ENCODE data around the gene GGTLC3. TPM values are rescaled to one million over a fixed set of nuclear protein-coding genes. Genes with fewer than 3 reads are reported as not detected.
"Not testable (repeated sequence)": the region's sequence is repeated elsewhere in the genome, so short reads cannot be mapped to it uniquely, and the experiment has no call there.

GGTLC3 gene
- total RNA-seq, 1 donor from 2014 or later = not detected

DNA sequence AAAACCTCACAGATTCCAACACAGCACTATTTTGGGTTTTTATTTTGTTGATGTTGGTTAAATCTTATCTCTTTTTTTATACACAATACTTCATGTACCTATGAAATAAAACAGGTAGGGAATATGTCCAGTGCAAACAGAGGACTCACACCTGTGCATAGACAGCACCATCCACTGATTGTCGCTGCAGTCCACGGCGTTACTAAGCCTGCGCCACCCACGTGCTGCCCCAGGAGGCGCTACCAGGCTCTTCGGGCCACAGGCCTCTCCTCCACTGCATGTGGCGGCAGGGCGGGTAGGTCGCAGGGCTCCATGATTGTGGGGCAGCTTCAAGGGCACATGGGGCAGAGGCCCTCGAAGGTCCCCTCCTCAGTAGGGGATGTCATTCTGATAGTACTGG is 15.7 kb upstream of the GGTLC3 start:
- not testable (repeated sequence) for DNase-seq (ENCODE audit: low spot score, unreplicated experiment); H3K4me1 Mint-ChIP-seq (ENCODE audit: low read depth); H3K27ac Mint-ChIP-seq; H3K4me3 Mint-ChIP-seq (ENCODE audit: low read depth); H3K27me3 Mint-ChIP-seq; H3K9me3 Mint-ChIP-seq (ENCODE audit: low read depth); H3K36me3 Mint-ChIP-seq (ENCODE audit: insufficient read depth)

DNA sequence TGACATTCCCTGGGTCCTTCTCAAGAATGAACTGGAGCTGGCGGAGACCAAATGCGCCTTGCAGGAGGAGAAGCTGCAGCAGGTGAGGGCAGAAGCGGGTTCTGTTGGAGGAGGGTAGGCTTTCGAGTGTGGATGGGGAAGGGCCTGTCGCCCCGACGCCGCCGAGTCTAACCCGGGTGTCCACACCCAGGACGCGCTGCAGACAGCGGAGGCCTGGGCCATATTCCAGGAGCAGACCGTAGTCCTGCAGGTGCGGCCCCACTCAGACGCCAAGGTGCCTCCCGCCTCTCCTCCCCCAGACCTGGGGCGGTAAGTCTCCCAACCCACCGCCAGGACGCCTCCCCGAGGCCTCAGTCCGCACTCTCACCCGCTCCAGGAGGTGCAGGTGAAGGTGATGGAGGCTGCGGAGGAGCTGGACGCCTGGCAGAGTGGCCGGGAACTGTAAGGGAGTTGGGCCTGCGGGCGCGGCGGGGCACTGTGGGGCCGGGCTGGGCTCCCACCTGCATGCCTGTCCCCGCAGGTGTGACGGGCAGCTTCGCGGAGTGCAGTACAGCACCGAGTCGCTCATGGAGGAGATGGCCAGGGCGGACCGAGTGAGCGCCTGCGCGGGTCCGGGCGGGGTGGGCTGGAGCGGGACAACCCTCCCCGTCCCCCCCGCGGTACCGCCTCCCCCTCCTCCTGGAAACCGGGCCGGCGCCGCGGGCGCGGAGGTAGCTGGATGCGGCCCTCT is 11.6 kb upstream of the GGTLC3 start:
- not testable (repeated sequence) for H3K4me3 Mint-ChIP-seq (ENCODE audit: low read depth); H3K4me1 Mint-ChIP-seq (ENCODE audit: low read depth); DNase-seq (ENCODE audit: low spot score, unreplicated experiment); H3K36me3 Mint-ChIP-seq (ENCODE audit: insufficient read depth); H3K9me3 Mint-ChIP-seq (ENCODE audit: low read depth); H3K27me3 Mint-ChIP-seq; H3K27ac Mint-ChIP-seq

DNA sequence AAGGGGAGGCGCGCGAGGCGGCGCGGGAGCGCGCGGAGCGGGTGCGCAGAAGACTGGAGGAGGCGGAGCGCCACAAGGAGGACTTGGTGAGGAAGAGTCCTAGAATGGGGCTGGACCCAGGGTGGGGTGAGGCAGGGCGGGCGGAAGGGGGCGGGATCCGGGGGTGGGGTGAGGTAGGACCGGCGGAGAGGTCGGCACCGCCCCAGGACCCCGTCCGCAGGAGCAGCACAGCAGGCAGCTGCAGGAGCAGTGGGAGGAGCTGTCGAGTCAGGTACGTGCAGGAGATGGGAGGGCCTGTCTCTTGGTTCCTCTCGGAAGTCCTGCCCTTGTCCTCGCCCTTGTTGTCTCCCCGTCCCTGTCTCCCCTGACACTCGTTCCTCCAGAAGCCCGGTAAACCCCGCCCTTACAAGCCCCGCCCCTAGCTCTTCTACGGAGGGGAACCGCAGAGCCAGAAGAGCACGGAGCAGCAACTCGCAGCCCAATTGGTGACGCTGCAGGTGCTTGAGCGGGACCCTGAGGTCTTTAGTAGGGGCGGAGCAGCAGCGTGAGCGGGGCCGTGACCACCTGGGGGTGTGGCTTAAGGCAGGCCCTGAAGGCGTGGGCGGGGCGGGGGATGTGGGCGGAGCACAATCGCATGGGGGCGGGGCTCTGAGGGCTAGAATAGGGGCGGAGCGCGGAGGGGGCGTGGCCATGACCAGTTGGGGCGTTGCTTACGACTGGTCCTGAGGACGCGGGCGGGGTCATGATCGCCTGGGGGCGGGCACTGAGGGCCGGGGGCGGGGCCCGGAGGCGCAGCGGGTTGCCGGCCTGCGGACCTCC is 10.8 kb upstream of the GGTLC3 start:
- H3K27me3 Mint-ChIP-seq; H3K4me3 Mint-ChIP-seq (ENCODE audit: low read depth); H3K4me1 Mint-ChIP-seq (ENCODE audit: low read depth); H3K36me3 Mint-ChIP-seq (ENCODE audit: insufficient read depth); H3K9me3 Mint-ChIP-seq (ENCODE audit: low read depth); H3K27ac Mint-ChIP-seq: not testable (repeated sequence)
- peak; percentile 64 for DNase-seq (ENCODE audit: low spot score, unreplicated experiment)

- H3K27me3 Mint-ChIP-seq; H3K4me1 Mint-ChIP-seq (ENCODE audit: low read depth); H3K9me3 Mint-ChIP-seq (ENCODE audit: low read depth); H3K4me3 Mint-ChIP-seq (ENCODE audit: low read depth); H3K36me3 Mint-ChIP-seq (ENCODE audit: insufficient read depth); H3K27ac Mint-ChIP-seq; DNase-seq (ENCODE audit: low spot score, unreplicated experiment): not testable (repeated sequence)
Measured at GRCh38 chr22:18527752-18528596, 10.0 kb upstream of the GGTLC3 start, which contains the start of gene TMEM191B. TSS of gene TMEM191B (plus strand) at chr22:18527802. CDS start at chr22:18527981, 179 bp downstream.

- H3K27me3 Mint-ChIP-seq; H3K9me3 Mint-ChIP-seq (ENCODE audit: low read depth): not testable (repeated sequence)
Measured at GRCh38 chr22:18523328-18523727, 5.4 kb upstream of the GGTLC3 start.

DNA sequence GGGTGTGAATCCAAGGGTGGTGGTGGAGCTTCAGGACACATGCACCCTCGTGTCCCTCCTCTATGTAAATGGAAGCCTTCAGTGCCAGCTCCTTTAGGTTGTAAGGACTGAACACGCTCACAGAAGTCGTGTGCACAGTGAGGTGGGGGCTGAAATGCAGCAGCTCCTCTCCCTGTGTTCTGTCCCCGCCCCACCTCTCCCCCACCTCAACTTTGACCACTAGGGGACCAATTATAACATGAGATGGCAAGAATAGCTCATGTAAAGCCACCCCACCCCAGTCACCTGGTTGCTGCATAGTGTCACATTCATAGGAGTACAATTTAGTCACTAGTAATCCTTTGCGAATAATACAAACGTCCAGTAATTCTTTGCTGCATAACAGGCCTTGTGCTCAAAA is 4.8 kb upstream of the GGTLC3 start:
- H3K27me3 Mint-ChIP-seq; DNase-seq (ENCODE audit: low spot score, unreplicated experiment); H3K9me3 Mint-ChIP-seq (ENCODE audit: low read depth); H3K4me3 Mint-ChIP-seq (ENCODE audit: low read depth); H3K4me1 Mint-ChIP-seq (ENCODE audit: low read depth); H3K36me3 Mint-ChIP-seq (ENCODE audit: insufficient read depth); H3K27ac Mint-ChIP-seq: not testable (repeated sequence)

More at GRCh38 chr22:18523328-18523727, 5.4 kb upstream of the GGTLC3 start:
- not testable (repeated sequence) for H3K36me3 Mint-ChIP-seq (ENCODE audit: insufficient read depth); H3K4me1 Mint-ChIP-seq (ENCODE audit: low read depth); H3K27ac Mint-ChIP-seq; DNase-seq (ENCODE audit: low spot score, unreplicated experiment); H3K4me3 Mint-ChIP-seq (ENCODE audit: low read depth)

DNA sequence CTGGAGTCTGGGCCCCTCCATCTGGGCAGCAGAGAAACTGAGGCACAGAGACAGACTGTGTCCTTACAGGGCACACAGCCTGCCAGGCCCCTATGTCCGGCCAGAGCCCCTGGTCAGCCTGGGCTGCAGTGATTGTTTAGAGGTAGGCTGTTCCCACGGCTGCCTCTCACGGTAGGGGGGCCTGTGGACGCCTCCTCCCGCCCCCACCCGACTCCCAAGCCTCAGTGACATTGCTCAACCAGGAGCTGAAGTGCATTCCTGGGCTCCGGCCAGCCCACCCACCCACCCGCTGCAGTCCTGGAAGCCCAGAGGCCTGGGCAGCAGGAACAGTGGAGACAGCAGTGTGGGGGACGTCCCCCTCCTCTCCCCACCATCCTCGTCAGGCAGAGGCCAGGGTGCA is 4.5 kb downstream of the GGTLC3 start:
- H3K27me3 Mint-ChIP-seq; H3K4me1 Mint-ChIP-seq (ENCODE audit: low read depth); H3K9me3 Mint-ChIP-seq (ENCODE audit: low read depth); H3K27ac Mint-ChIP-seq; DNase-seq (ENCODE audit: low spot score, unreplicated experiment); H3K4me3 Mint-ChIP-seq (ENCODE audit: low read depth); H3K36me3 Mint-ChIP-seq (ENCODE audit: insufficient read depth): not testable (repeated sequence)

DNA sequence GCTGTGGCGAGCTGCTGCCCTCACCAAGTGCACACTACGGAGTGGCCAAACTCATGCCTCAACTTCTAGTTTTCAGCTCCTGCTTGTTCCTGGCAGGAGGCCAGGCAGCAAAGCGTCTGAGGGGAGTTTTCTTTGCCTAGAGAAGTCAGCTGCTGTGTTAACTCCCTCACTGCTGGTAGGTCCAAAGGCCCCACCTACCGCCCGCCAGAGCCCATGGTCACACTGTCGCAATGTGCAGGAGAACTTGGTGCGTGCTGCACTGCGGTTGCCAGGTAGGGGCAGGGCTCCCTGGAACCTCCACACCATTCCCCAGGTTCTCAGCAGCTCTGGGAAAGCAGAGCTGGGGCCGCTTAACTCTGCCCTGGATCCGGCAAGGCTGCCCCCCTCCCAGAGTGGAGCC is 5.6 kb downstream of the GGTLC3 start:
- H3K4me3 Mint-ChIP-seq (ENCODE audit: low read depth); H3K4me1 Mint-ChIP-seq (ENCODE audit: low read depth); H3K27ac Mint-ChIP-seq; H3K27me3 Mint-ChIP-seq; H3K36me3 Mint-ChIP-seq (ENCODE audit: insufficient read depth); H3K9me3 Mint-ChIP-seq (ENCODE audit: low read depth); DNase-seq (ENCODE audit: low spot score, unreplicated experiment): not testable (repeated sequence)

- DNase-seq (ENCODE audit: low spot score, unreplicated experiment); H3K9me3 Mint-ChIP-seq (ENCODE audit: low read depth); H3K4me3 Mint-ChIP-seq (ENCODE audit: low read depth): not testable (repeated sequence)
Measured at GRCh38 chr22:18511327-18511726, 6.6 kb downstream of the GGTLC3 start.

DNA sequence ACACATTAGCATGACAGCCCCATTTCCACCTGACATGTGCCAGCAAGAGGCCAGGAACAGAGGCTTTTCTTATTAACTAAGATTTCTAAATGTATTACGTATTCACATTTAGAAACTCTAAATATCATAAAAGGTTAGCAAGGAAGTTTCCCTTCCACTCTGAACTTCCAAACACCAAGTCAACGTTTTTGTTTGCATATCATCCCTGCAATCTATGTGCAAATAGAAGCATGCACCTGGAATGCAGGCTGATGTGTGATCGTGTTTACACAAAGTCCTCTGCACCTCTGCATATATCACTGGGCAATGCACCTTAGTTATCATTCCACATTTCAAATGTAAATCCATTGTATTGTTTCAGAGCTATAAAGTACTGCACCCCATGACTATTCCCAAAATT is 21.7 kb downstream of the GGTLC3 start:
- H3K4me3 Mint-ChIP-seq (ENCODE audit: low read depth); H3K9me3 Mint-ChIP-seq (ENCODE audit: low read depth); H3K4me1 Mint-ChIP-seq (ENCODE audit: low read depth): not testable (repeated sequence)

More at GRCh38 chr22:18511327-18511726, 6.6 kb downstream of the GGTLC3 start:
- not testable (repeated sequence) for H3K36me3 Mint-ChIP-seq (ENCODE audit: insufficient read depth); H3K4me1 Mint-ChIP-seq (ENCODE audit: low read depth); H3K27ac Mint-ChIP-seq; H3K27me3 Mint-ChIP-seq

More for the DNA sequence above, 21.7 kb downstream of the GGTLC3 start:
- not testable (repeated sequence) for H3K36me3 Mint-ChIP-seq (ENCODE audit: insufficient read depth); DNase-seq (ENCODE audit: low spot score, unreplicated experiment); H3K27me3 Mint-ChIP-seq; H3K27ac Mint-ChIP-seq

Data from progenitor cell of endocrine pancreas (in vitro differentiated cells).